Fibroblast of lung (primary cell): Measurements from ENCODE around the gene MARK4. TPM values are rescaled to one million over a fixed set of nuclear protein-coding genes. Genes with fewer than 3 reads are reported as not detected.
"Not testable (repeated sequence)": the region's sequence is repeated elsewhere in the genome, so short reads cannot be mapped to it uniquely, and the experiment has no call there.

Experiments used
- DNase-seq, 2 donors: peaks; one replicate each; pipeline versions ENCODE4 v3.0.0 to v3.0.0-alpha.2; 2010; ENCODE audit warnings: low read depth in 2 of 2
- H2AFZ ChIP-seq: 2 replicates; pipeline ENCODE4 v1.5.1; 2012; ENCODE audit warnings: low read length, control low read depth, inconsistent platforms
- H3K27ac ChIP-seq: 2 replicates; pipeline ENCODE4 v1.5.1; 2011; ENCODE audit warnings: low read length, control low read depth; ENCODE audit not compliant: insufficient read depth
- H3K27me3 ChIP-seq: 2 replicates; pipeline ENCODE4 v1.5.1; 2011; ENCODE audit warnings: mild to moderate bottlenecking, low read length; ENCODE audit not compliant: control insufficient read depth, insufficient read depth
- H3K36me3 ChIP-seq: 2 replicates; pipeline ENCODE4 v1.5.1; 2011; ENCODE audit warnings: low read length; ENCODE audit not compliant: control insufficient read depth, insufficient read depth
- H3K4me1 ChIP-seq: 2 replicates; pipeline ENCODE4 v1.5.1; 2011; ENCODE audit warnings: low read length; ENCODE audit not compliant: control insufficient read depth, insufficient read depth; ENCODE audit errors: extremely low read depth
- H3K4me2 ChIP-seq: 2 replicates; pipeline ENCODE4 v1.5.1; 2011; ENCODE audit warnings: low read length, control low read depth; ENCODE audit not compliant: insufficient read depth; ENCODE audit errors: extremely low read depth
- H3K4me3 ChIP-seq, 4 experiments: fragments of 200-600 bp in 1 of 4; sonication (generic) in 1 of 4; replicated peaks in 1 of 4; 2 replicates each; pipeline ENCODE4 v1.5.1; 2011 to 2016; ENCODE audit warnings: low read length in 4 of 4, low read depth in 3 of 4, mild to moderate bottlenecking in 3 of 4, control low read depth in 2 of 4, inconsistent platforms in 1 of 4, mixed read lengths in 1 of 4; ENCODE audit not compliant: insufficient read depth in 1 of 4; ENCODE audit errors: control extremely low read depth in 1 of 4
- H3K79me2 ChIP-seq: 2 replicates; pipeline ENCODE4 v1.5.1; 2012; ENCODE audit warnings: mild to moderate bottlenecking, low read length, inconsistent platforms; ENCODE audit not compliant: control insufficient read depth, insufficient read depth
- H3K9ac ChIP-seq: 2 replicates; pipeline ENCODE4 v1.5.1; 2011; ENCODE audit warnings: mild to moderate bottlenecking, low read length, control low read depth; ENCODE audit not compliant: insufficient read depth
- H3K9me3 ChIP-seq: 2 replicates; pipeline ENCODE4 v1.5.1; 2012; ENCODE audit warnings: low read depth, low read length; ENCODE audit not compliant: control insufficient read depth, insufficient read depth
- H4K20me1 ChIP-seq: 2 replicates; pipeline ENCODE4 v1.5.1; 2011; ENCODE audit warnings: low read length; ENCODE audit not compliant: control insufficient read depth, insufficient read depth; ENCODE audit errors: extremely low read depth
- CTCF ChIP-seq, 2 donors: IDR thresholded peaks in 1 of 2; conservative IDR thresholded peaks in 1 of 2; 1 replicate in 1 of 2; 2 replicates in 1 of 2; pipeline ENCODE4 v1.5.1; 2011 to 2012; ENCODE audit warnings: low read length in 2 of 2, control low read depth in 1 of 2, inconsistent platforms in 1 of 2, low read depth in 1 of 2, mild to moderate bottlenecking in 1 of 2
- EZH2 ChIP-seq: IDR thresholded peaks from 2 replicates; pipeline ENCODE4 v1.5.1; 2012; ENCODE audit warnings: low read length, control low read depth, mild to moderate bottlenecking; ENCODE audit errors: missing control alignments
- polyA plus RNA-seq, 2 donors: library from polyadenylated mRNA; depleted of rRNA in 1 of 2; stranded (reverse) in 1 of 2; unstranded in 1 of 2; fragments of >200 nt; gene quantifications; 2 replicates each; pipeline ENCODE4 v1.2.1, GENCODE V29; 2011 to 2012; ENCODE audit warnings: missing spikeins in 1 of 2
- total RNA-seq: library from RNA; depleted of rRNA; stranded (reverse); fragments of >200 nt; gene quantifications from 2 replicates; pipeline ENCODE4 v1.2.1, GENCODE V29; 2014

MARK4 gene
- total and polyA plus RNA-seq, 2 donors (not counting 1 experiment from before 2014, with no cell fraction given), result 8.9 to 14.1 TPM

- no peak for DNase-seq
- TF ChIP-seq CTCF (conservative IDR thresholded peaks at IDR 0.05 in 1 of 2, IDR thresholded peaks at IDR 0.05 in 1 of 2; ENCODE audit: low read depth in 1 of 2, low read length in 2 of 2), result no peak
- TF ChIP-seq EZH2, result no peak
- Histone ChIP-seq H3K4me2 (no peak overlapping the region), H3K9ac (no peak overlapping the region), H3K9me3 (no peaks in the 10 kb centered on the region), H3K36me3 (peaks cover 8% of the 10 kb centered on the region), H3K4me1 (no peaks in the 10 kb centered on the region), H3K27me3 (no peaks in the 10 kb centered on the region), H3K27ac (no peak overlapping the region), H3K79me2 (no peaks in the 10 kb centered on the region), H4K20me1 (no peaks in the 10 kb centered on the region), H2AFZ (no peak overlapping the region), H3K4me3 (no peak overlapping the region)
Observed at GRCh38 chr19:45267296-45267695, 16.2 kb downstream of the MARK4 start.

GRCh38 chr19:45269939-45270338, 18.9 kb downstream of the MARK4 start:
- H4K20me1 ChIP-seq, H3K4me1 ChIP-seq, H3K79me2 ChIP-seq, H3K27ac ChIP-seq, H3K4me2 ChIP-seq, H2AFZ ChIP-seq, DNase-seq, H3K4me3 ChIP-seq, H3K9ac ChIP-seq, H3K27me3 ChIP-seq, H3K9me3 ChIP-seq: not testable (repeated sequence)
- peaks cover 10% of the 10 kb centered on the region for H3K36me3 ChIP-seq

- DNase-seq, result no peak
- Histone ChIP-seq H3K4me2 (no peak overlapping the region), H3K9me3 (no peaks in the 10 kb centered on the region), H3K79me2 (no peaks in the 10 kb centered on the region), H3K4me1 (no peaks in the 10 kb centered on the region), H3K4me3 (no peak overlapping the region), H3K36me3 (peaks cover 10% of the 10 kb centered on the region), H3K9ac (no peak overlapping the region), H3K27ac (no peak overlapping the region), H4K20me1 (no peaks in the 10 kb centered on the region), H2AFZ (no peak overlapping the region), H3K27me3 (no peaks in the 10 kb centered on the region)
- TF ChIP-seq CTCF (conservative IDR thresholded peaks at IDR 0.05 in 1 of 2, IDR thresholded peaks at IDR 0.05 in 1 of 2; ENCODE audit: low read depth in 1 of 2, low read length in 2 of 2) (no peak), EZH2 (no peak)
Observed at GRCh38 chr19:45271098-45271734, 20.1 kb downstream of the MARK4 start.
